Small intestine (tissue), 7 donors: ENCODE data around the gene KIF16B. TPM values are rescaled to one million over a fixed set of nuclear protein-coding genes. Genes with fewer than 3 reads are reported as not detected.

Source experiments
- DNase-seq, 2 donors: peaks; one replicate each; pipeline versions ENCODE4 v3.0.0 to v3.0.0-alpha.2; 2013
- FAIRE-seq: peaks from 2 replicates; lab custom pipeline; 2012; peaks lifted over from hg19 to GRCh38; lab: Jason Lieb, UNC
- H3K27ac ChIP-seq, 3 donors: one replicate each; pipeline ENCODE4 v1.5.1; 2013; ENCODE audit warnings: low read length in 2 of 3, mild to moderate bottlenecking in 2 of 3, control low read depth in 1 of 3, inconsistent platforms in 1 of 3, low read depth in 1 of 3, moderate library complexity in 1 of 3
- H3K27me3 ChIP-seq, 3 donors: one replicate each; pipeline ENCODE4 v1.6.1; 2013; ENCODE audit warnings: low read length in 3 of 3, inconsistent platforms in 1 of 3; ENCODE audit not compliant: control insufficient read depth in 3 of 3, insufficient read depth in 3 of 3
- H3K36me3 ChIP-seq, 3 donors: one replicate each; pipeline ENCODE4 v1.6.1; 2013; ENCODE audit warnings: low read length in 3 of 3, inconsistent platforms in 1 of 3, low read depth in 1 of 3, mild to moderate bottlenecking in 1 of 3, moderate library complexity in 1 of 3; ENCODE audit not compliant: control insufficient read depth in 3 of 3, insufficient read depth in 2 of 3
- H3K4me1 ChIP-seq, 3 donors: one replicate each; pipeline ENCODE4 v1.6.1; 2013; ENCODE audit warnings: low read length in 2 of 3, inconsistent platforms in 1 of 3, low read depth in 1 of 3, mild to moderate bottlenecking in 1 of 3, moderate library complexity in 1 of 3; ENCODE audit not compliant: control insufficient read depth in 3 of 3, insufficient read depth in 2 of 3
- H3K4me3 ChIP-seq, 3 donors: one replicate each; pipeline ENCODE4 v1.5.1; 2013; ENCODE audit warnings: low read length in 3 of 3, control low read depth in 1 of 3, inconsistent platforms in 1 of 3, low read depth in 1 of 3, mild to moderate bottlenecking in 1 of 3, moderate library complexity in 1 of 3
- H3K9me3 ChIP-seq, 2 donors: one replicate each; pipeline ENCODE4 v1.6.1; 2013; ENCODE audit warnings: low read depth in 1 of 2, low read length in 1 of 2; ENCODE audit not compliant: control insufficient read depth in 2 of 2, insufficient read depth in 1 of 2
- WGBS, 3 donors: extraction: QIAGEN DNeasy Blood & Tissue Kit; methylation state at CpG; one replicate each; pipeline ENCODE4 v1.1.7; 2013; 5-methylcytosine and 5-hydroxymethylcytosine counted together
- polyA plus RNA-seq, 4 donors: library from polyadenylated mRNA; stranded (reverse) in 3 of 4; unstranded in 1 of 4; fragments of 200-250 nt in 3 of 4; fragments of 120-200 nt in 1 of 4; gene quantifications; one replicate each; pipeline versions ENCODE4 v1.2.1 to v1.2.3, GENCODE V29; 2013
- donor health status: healthy with polysubstance abuse.
- donor health status: control.
- donor health status: control.
- donor health status: Bipolar disorder and iron deficiency.
- donor health status: healthy.

The KIF16B gene
- polyA plus RNA-seq, 4 donors: 12.4 to 46.7 (median 28.0) TPM

DNA sequence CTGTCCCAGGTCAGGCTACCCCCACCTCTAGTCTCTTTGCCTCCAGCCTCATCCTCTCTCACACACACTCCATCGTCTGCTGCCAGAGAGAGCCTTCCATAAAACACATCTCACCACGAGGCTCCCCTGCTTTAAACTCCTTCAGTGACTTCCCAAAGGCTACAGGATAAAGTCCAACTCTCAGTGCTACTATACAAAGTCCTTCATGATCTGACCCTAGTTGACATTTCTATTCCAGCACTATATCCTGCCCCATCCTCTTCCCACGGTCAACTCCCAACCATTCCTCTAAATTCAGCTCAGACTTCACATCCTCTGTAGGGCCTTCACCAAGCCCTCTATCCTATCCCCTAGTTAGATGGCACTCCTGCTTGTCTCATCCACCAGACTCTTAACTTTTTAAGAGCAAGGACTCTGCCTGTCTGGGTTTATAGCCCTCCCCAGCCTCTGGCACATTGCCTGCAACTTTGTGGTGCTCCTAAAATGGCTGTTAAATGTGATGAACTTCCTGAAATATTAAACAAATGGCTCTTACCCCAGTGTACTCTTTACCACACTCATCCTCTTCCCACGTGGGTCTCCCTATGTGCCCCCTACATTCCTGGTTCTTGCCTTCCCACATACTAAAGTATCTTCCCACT, 36.1 kb downstream of the KIF16B start:
- peak overlapping the region in 2 of 3 donors; percentile 43 to 54 for H3K27ac ChIP-seq
- no peaks in the 10 kb centered on the region for H3K27me3 ChIP-seq
- FAIRE-seq (no peak), DNase-seq (peak; percentile 67 to 68)
- H3K4me3 ChIP-seq: no peak overlapping the region
- no peaks in the 10 kb centered on the region for H3K36me3 ChIP-seq
- 45 to 61% (median 49%) methylated on average over 4 of the region's 4 CpGs for WGBS, 3 donors
- peaks cover 0 to 18% (median 4%) of the 10 kb centered on the region in 3 donors for H3K4me1 ChIP-seq
- no peaks in the 10 kb centered on the region for H3K9me3 ChIP-seq

GRCh38 chr20:16535277-16535676, 38.0 kb downstream of the KIF16B start:
- H3K27ac ChIP-seq: no peak overlapping the region
- FAIRE-seq: no peak
- 87 to 93% (median 90%) methylated on average over 2 of the region's 2 CpGs for WGBS, 3 donors

DNA sequence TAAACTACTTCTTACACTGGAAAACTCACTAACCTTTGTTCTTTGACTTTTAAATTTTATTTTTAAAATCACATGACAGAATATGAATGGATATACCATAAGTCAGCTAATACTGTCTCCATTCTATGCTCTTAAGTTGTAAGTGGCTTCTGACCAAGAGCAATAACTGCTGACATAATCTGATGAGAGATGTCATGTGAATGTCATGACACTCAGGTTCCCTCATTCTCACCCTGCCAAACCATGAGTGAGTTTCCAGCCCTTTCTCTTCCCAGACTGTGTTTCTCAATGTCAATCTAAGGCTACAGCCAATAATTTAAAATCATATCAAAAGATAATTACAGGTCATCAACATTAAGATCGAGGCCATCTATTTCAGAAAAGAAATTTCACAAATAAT, 39.7 kb downstream of the KIF16B start:
- no peak overlapping the region for H3K4me3 ChIP-seq
- no peaks in the 10 kb centered on the region for H3K36me3 ChIP-seq
- FAIRE-seq (no peak), DNase-seq (peak in 1 of 2 donors; percentile 66)
- H3K4me1 ChIP-seq: peaks cover 2 to 35% (median 7%) of the 10 kb centered on the region in 3 donors
- 89 to 95% (median 94%) methylated on average over 1 of the region's 1 CpG for WGBS, 3 donors
- H3K27ac ChIP-seq: peak overlapping the region in 1 of 3 donors; percentile 49
- no peaks in the 10 kb centered on the region for H3K9me3 ChIP-seq
- no peaks in the 10 kb centered on the region for H3K27me3 ChIP-seq

More at GRCh38 chr20:16535277-16535676, 38.0 kb downstream of the KIF16B start:
- Histone ChIP-seq H3K27me3 (no peaks in the 10 kb centered on the region), H3K9me3 (no peaks in the 10 kb centered on the region), H3K4me3 (no peak overlapping the region), H3K36me3 (no peaks in the 10 kb centered on the region), H3K4me1 (peaks cover 0 to 26% (median 4%) of the 10 kb centered on the region in 3 donors)
- DNase-seq: no peak

- Histone ChIP-seq H3K36me3 (no peaks in the 10 kb centered on the region), H3K4me1 (peaks cover 2 to 37% (median 6%) of the 10 kb centered on the region in 3 donors), H3K27ac (no peak overlapping the region), H3K4me3 (no peak overlapping the region), H3K27me3 (no peaks in the 10 kb centered on the region), H3K9me3 (no peaks in the 10 kb centered on the region)
- no peak for DNase-seq
- 85 to 94% (median 88%) methylated on average over 8 of the region's 8 CpGs for WGBS, 3 donors
- FAIRE-seq: no peak
Observed at GRCh38 chr20:16531485-16531884, 41.8 kb downstream of the KIF16B start.

DNA sequence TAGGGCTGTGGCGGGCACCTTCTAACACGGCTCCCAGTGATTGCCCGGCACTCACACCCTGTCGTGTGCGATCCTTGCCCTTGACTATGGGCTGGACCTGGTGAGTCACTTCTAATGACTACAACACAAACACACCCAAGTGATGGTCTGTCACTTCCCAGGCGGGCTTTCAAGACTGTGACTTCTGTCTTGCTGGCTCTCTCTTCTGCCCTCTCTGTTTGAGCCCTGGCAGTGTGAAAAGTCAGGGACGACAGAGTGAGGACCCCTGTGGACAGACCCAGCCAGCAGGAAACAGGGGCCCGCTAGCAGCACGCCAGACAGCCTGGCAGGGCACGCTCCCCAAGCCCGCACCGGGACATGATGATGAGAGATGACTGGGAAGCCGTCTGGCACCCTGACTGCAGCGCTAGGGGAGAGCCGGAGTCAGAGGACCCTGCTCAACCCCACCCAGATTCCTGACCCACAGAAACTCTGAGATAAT, 43.0 kb downstream of the KIF16B start:
- 21 to 57% (median 30%) methylated on average over 15 of the region's 15 CpGs for WGBS, 3 donors
- H3K4me3 ChIP-seq: peak overlapping the region in 2 of 3 donors; percentile 15 to 28

GRCh38 chr20:16528078-16528477, 45.2 kb downstream of the KIF16B start:
- Histone ChIP-seq H3K4me3 (no peak overlapping the region), H3K27me3 (no peaks in the 10 kb centered on the region), H3K4me1 (peaks cover 2 to 35% (median 6%) of the 10 kb centered on the region in 3 donors), H3K9me3 (no peaks in the 10 kb centered on the region), H3K27ac (peak overlapping the region; percentile 69 to 93 (median 91)), H3K36me3 (no peaks in the 10 kb centered on the region)
- FAIRE-seq: no peak
- peak; percentile 94 for DNase-seq
- 11 to 55% (median 23%) methylated on average over 5 of the region's 5 CpGs for WGBS, 3 donors

More for the DNA sequence above, 43.0 kb downstream of the KIF16B start:
- H3K27me3 ChIP-seq: no peaks in the 10 kb centered on the region
- H3K27ac ChIP-seq: peak overlapping the region; percentile 81 to 97 (median 93)
- H3K9me3 ChIP-seq: no peaks in the 10 kb centered on the region
- H3K36me3 ChIP-seq: no peaks in the 10 kb centered on the region
- peaks cover 2 to 37% (median 6%) of the 10 kb centered on the region in 3 donors for H3K4me1 ChIP-seq
- DNase-seq (peak; percentile 91 to 97), FAIRE-seq (peak; percentile 57)

DNA sequence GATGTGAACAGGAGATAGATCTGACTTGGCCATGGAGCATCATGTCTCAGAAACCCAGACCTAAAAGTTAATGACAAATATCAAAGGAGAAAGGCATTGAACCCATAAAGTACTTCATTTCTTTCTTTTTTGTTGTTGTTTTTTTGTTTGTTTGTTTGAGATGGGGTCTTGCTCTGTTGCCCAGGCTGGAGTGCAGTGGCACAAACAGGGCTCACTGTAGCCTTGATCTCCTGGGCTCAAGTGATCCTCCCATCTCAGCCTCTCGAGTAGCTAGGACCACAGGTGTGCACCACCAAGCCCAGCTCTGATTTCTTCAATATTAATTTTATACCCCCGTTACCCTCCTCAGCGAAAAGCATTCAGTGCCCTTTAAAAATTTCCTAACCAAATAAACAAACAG, 45.8 kb downstream of the KIF16B start:
- peak overlapping the region in 1 of 3 donors; percentile 91 for H3K27ac ChIP-seq
- no peak overlapping the region for H3K4me3 ChIP-seq
- H3K4me1 ChIP-seq: peaks cover 2 to 34% (median 6%) of the 10 kb centered on the region in 3 donors
- DNase-seq (no peak), FAIRE-seq (no peak)
- WGBS, 3 donors: 91 to 95% (median 94%) methylated on average over 3 of the region's 3 CpGs
- H3K36me3 ChIP-seq: no peaks in the 10 kb centered on the region
- no peaks in the 10 kb centered on the region for H3K27me3 ChIP-seq
- no peaks in the 10 kb centered on the region for H3K9me3 ChIP-seq

DNA sequence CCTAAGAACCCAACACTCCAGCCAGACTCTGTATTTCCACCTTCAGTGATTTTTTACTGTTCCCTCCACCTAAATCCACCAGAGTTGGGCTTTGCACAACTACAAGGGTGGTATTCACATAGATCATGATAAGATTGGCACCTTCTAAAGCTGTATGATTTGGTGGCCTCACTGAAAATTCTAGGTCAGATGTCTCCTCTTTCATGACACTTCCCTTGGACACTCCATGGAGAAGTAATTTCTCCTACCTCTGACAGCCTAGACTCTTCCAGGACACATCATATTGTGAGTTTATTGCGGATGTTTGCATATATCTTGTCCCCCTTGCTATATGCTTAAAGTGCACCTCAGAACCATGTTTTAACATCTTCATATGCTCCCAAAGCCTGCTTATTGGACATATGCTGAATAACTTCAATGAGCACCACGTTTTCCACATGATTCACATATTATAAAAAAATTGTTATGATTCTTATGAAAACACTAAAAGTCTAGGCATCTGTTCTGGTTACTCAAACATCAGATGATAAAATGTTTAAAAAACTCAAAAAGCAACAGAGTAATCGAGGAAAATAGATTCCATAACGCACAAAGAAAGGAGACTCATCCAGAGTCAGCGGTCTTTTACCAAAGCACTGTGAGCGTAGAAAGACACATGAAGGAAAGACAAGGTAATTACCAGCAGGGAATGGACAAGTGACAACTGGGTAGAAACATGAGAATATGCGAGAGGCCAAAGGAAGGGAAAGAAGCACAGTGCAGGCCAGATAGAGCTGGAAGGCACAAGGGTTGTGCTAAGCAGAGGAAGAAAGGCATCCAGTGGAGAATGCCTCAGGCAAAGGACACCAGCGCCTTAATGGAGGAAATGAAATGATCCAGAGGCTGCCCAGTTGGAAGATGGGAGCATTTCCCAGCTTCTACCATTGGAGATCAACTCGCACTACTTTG, 46.5 kb downstream of the KIF16B start:
- peak overlapping the region in 1 of 3 donors; percentile 91 for H3K27ac ChIP-seq
- DNase-seq (no peak), FAIRE-seq (no peak)
- no peaks in the 10 kb centered on the region for H3K27me3 ChIP-seq
- 88 to 93% (median 91%) methylated on average over 9 of the region's 9 CpGs for WGBS, 3 donors
- H3K4me3 ChIP-seq: no peak overlapping the region
- H3K9me3 ChIP-seq: no peaks in the 10 kb centered on the region
- no peaks in the 10 kb centered on the region for H3K36me3 ChIP-seq
- peaks cover 2 to 34% (median 6%) of the 10 kb centered on the region in 3 donors for H3K4me1 ChIP-seq
